HepG2 (cell line): ENCODE data around the gene PRSS22. TPM values are rescaled to one million over a fixed set of nuclear protein-coding genes. Genes with fewer than 3 reads are reported as not detected.

Experiments
- ARHGAP35 ChIP-seq: sonication (generic); formaldehyde crosslinking; IDR thresholded peaks from 2 replicates; pipeline ENCODE4 v1.9.0; 2022; ENCODE audit warnings: mild to moderate bottlenecking, inconsistent platforms, moderate library complexity, missing genetic modification reagents, borderline replicate concordance
- CREB1 ChIP-seq, 2 experiments: fragments of 450-650 bp in 1 of 2; IDR thresholded peaks; 2 replicates each; pipeline ENCODE4 v1.6.1; 2016 to 2017; ENCODE audit warnings: control low read depth in 1 of 2, mild to moderate bottlenecking in 1 of 2, missing compliant biosample characterization in 1 of 2, missing genetic modification characterization in 1 of 2
- MED13 ChIP-seq: sonication (generic); formaldehyde crosslinking; IDR thresholded peaks from 2 replicates; pipeline ENCODE4 v1.5.0; 2020; ENCODE audit warnings: missing genetic modification reagents
- POGZ ChIP-seq: sonication (generic); formaldehyde crosslinking; IDR thresholded peaks from 2 replicates; pipeline ENCODE4 v1.4.0; 2020; ENCODE audit warnings: mild to moderate bottlenecking, missing genetic modification reagents
- SAP130 ChIP-seq: IDR thresholded peaks from 2 replicates; pipeline ENCODE4 v1.6.1; 2016; ENCODE audit warnings: low read depth
- SOX6 ChIP-seq, 2 experiments: fragments of 450-650 bp in 1 of 2; sonication (generic) in 1 of 2; formaldehyde crosslinking in 1 of 2; IDR thresholded peaks; 2 replicates each; pipeline versions ENCODE4 v1.4.0 to v1.6.1; 2017 to 2020; ENCODE audit warnings: antibody characterized with exemption in 1 of 2, mild to moderate bottlenecking in 1 of 2, missing genetic modification reagents in 1 of 2
- TARDBP ChIP-seq: sonication (generic); formaldehyde crosslinking; IDR thresholded peaks from 2 replicates; pipeline ENCODE4 v1.8.0; 2022; ENCODE audit warnings: mild to moderate bottlenecking, missing genetic modification reagents
- ZFAT ChIP-seq: sonication (generic); formaldehyde crosslinking; conservative IDR thresholded peaks from 2 replicates; pipeline ENCODE4 v1.8.1; 2023; ENCODE audit warnings: missing genetic modification reagents, inconsistent platforms
- ZFP36 ChIP-seq: fragments of 150-350 bp; IDR thresholded peaks from 2 replicates; pipeline ENCODE4 v1.6.1; 2018; ENCODE audit warnings: borderline replicate concordance, low read length, low read depth; ENCODE audit not compliant: partially characterized antibody
- ZNF333 ChIP-seq: sonication (generic); formaldehyde crosslinking; IDR thresholded peaks from 2 replicates; pipeline ENCODE4 v1.4.0; 2020; ENCODE audit warnings: mild to moderate bottlenecking, missing genetic modification reagents, borderline replicate concordance
- ZNF34 ChIP-seq: sonication (generic); formaldehyde crosslinking; IDR thresholded peaks from 2 replicates; pipeline ENCODE4 v1.4.0; 2020; ENCODE audit warnings: mild to moderate bottlenecking, missing genetic modification reagents, borderline replicate concordance
- ZNF510 ChIP-seq: sonication (generic); formaldehyde crosslinking; IDR thresholded peaks from 2 replicates; pipeline ENCODE4 v1.4.0; 2020; ENCODE audit warnings: low read depth, mild to moderate bottlenecking, missing genetic modification reagents
- ZNF747 ChIP-seq: sonication (generic); formaldehyde crosslinking; IDR thresholded peaks from 2 replicates; pipeline ENCODE4 v1.8.1; 2023; ENCODE audit warnings: missing genetic modification reagents, mild to moderate bottlenecking, borderline replicate concordance
- ZNF749 ChIP-seq: sonication (generic); formaldehyde crosslinking; IDR thresholded peaks from 2 replicates; pipeline ENCODE4 v1.8.0; 2022; ENCODE audit warnings: mild to moderate bottlenecking, missing genetic modification reagents, moderate library complexity, borderline replicate concordance
- ZNF788 ChIP-seq: sonication (generic); formaldehyde crosslinking; IDR thresholded peaks from 2 replicates; pipeline ENCODE4 v1.5.0; 2020; ENCODE audit warnings: mild to moderate bottlenecking, missing genetic modification reagents, borderline replicate concordance
- polyA plus RNA-seq, 8 experiments: library from polyadenylated mRNA; depleted of rRNA in 3 of 8; stranded (reverse) in 7 of 8; unstranded in 1 of 8; fragments of >200 nt; fragmentation: Illumina TruSeq in 4 of 8; extraction: Trizol in 4 of 8; gene quantifications; 2 replicates each; pipeline versions ENCODE4 v1.2.1 to v1.2.3, GENCODE V29; 2011 to 2016; ENCODE audit warnings: low read depth in 4 of 8, missing spikeins in 1 of 8, mixed read lengths in 1 of 8; ENCODE audit not compliant: insufficient read depth in 1 of 8
- total RNA-seq, 5 experiments: library from RNA; depleted of rRNA; stranded (reverse); fragments of >200 nt; fragmentation: Illumina TruSeq; extraction: Trizol; gene quantifications; 2 replicates each; pipeline ENCODE4 v1.2.3, GENCODE V29; 2016; ENCODE audit warnings: low read depth in 1 of 5
- TF ChIP-seq, protein P1 (sequence below): sonication (generic); formaldehyde crosslinking; IDR thresholded peaks from 2 replicates; pipeline ENCODE4 v1.8.1; 2023; ENCODE audit warnings: missing genetic modification reagents, inconsistent platforms, borderline replicate concordance
- TF ChIP-seq, protein P2 (sequence below): sonication (generic); formaldehyde crosslinking; IDR thresholded peaks from 2 replicates; pipeline ENCODE4 v1.8.1; 2023; ENCODE audit warnings: mild to moderate bottlenecking, missing genetic modification reagents
- TF ChIP-seq, protein P3 (sequence below): sonication (generic); formaldehyde crosslinking; IDR thresholded peaks from 2 replicates; pipeline ENCODE4 v1.4.0; 2020; ENCODE audit warnings: missing genetic modification reagents
- TF ChIP-seq, protein P4 (sequence below): IDR thresholded peaks from 2 replicates; pipeline ENCODE4 v1.6.1; 2016
- TF ChIP-seq, protein P5 (sequence below): sonication (generic); formaldehyde crosslinking; IDR thresholded peaks from 2 replicates; pipeline ENCODE4 v1.5.0; 2020; ENCODE audit warnings: mild to moderate bottlenecking, missing genetic modification reagents
- TF ChIP-seq, protein P6 (sequence below): IDR thresholded peaks from 2 replicates; pipeline ENCODE4 v1.6.1; 2018; ENCODE audit warnings: missing genetic modification reagents, mild to moderate bottlenecking, missing compliant biosample characterization

The PRSS22 gene
- total and polyA plus RNA-seq, 2 of the 13 experiments (the other 11 are each of a cell fraction or from before 2014, with no cell fraction given), result 0.24 to 0.32 TPM

DNA sequence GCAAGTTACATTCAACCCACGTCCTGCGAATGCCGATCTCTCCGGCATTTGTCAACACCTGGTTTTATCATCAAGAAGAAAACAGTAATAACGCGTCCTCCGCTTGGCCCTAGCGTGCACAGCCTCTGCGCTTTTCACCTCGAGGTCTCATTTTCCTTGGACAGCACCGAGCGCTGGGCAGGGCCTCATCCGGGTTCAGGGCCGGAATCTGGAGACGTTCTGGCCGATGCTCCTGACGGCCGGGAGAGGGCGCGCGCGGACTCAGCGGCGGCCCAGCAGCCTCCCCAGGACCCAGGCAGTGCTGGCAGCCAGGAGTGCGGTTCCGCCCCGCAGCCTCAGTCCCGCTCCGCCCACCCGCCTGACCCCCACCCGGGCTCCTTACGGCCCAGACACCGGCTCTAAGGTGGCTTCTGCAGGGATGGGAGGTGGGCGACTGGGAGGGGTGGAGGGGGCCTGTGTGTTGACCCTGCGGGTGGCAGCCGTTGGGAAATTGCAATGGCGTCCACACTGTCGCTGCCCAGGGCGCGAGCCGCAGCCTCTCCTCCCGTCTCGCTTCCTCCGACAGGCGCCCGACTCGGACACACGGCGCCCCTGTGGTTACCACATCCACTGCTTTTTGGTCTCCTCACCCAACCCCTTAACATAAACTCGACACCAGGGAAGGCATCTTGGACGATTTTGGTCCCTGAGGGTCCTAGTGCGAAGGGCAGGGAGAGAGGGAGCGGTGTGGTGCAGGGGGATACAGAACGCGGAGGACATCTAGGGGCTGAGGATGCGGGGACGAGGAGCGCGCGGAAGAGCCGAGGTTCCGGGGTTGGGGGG, 46.3 kb upstream of the PRSS22 start (continued):
- TF ChIP-seq, protein P1, sequence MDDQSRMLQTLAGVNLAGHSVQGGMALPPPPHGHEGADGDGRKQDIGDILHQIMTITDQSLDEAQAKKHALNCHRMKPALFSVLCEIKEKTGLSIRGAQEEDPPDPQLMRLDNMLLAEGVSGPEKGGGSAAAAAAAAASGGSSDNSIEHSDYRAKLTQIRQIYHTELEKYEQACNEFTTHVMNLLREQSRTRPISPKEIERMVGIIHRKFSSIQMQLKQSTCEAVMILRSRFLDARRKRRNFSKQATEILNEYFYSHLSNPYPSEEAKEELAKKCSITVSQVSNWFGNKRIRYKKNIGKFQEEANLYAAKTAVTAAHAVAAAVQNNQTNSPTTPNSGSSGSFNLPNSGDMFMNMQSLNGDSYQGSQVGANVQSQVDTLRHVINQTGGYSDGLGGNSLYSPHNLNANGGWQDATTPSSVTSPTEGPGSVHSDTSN (CRISPR knock-in tag), result no peak
- no peak for TF ChIP-seq SOX6 (IDR thresholded peaks at IDR 0.05)
- peak; percentile 11; the same call in 1 of the 2 replicates for TF ChIP-seq SOX6 (CRISPR knock-in tag; IDR thresholded peaks at IDR 0.05)
- TF ChIP-seq, protein P2, sequence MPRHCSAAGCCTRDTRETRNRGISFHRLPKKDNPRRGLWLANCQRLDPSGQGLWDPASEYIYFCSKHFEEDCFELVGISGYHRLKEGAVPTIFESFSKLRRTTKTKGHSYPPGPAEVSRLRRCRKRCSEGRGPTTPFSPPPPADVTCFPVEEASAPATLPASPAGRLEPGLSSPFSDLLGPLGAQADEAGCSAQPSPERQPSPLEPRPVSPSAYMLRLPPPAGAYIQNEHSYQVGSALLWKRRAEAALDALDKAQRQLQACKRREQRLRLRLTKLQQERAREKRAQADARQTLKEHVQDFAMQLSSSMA (CRISPR knock-in tag), result peak; percentile 85; the same call in 1 of the 2 replicates
- no peak for TF ChIP-seq CREB1 (IDR thresholded peaks at IDR 0.05)
- no peak for TF ChIP-seq CREB1 (CRISPR knock-in tag; IDR thresholded peaks at IDR 0.05)
- TF ChIP-seq, protein P3, sequence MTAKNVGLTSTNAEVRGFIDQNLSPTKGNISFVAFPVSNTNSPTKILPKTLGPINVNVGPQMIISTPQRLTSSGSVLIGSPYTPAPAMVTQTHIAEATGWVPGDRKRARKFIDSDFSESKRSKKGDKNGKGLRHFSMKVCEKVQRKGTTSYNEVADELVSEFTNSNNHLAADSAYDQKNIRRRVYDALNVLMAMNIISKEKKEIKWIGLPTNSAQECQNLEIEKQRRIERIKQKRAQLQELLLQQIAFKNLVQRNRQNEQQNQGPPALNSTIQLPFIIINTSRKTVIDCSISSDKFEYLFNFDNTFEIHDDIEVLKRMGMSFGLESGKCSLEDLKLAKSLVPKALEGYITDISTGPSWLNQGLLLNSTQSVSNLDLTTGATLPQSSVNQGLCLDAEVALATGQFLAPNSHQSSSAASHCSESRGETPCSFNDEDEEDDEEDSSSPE (CRISPR knock-in tag), result no peak
- TF ChIP-seq SAP130 (CRISPR knock-in tag), result peak; percentile 90
- no peak for TF ChIP-seq ZNF34
- peak; percentile 29; the same call in 1 of the 2 replicates for TF ChIP-seq POGZ (CRISPR knock-in tag)
- TF ChIP-seq, protein P4, sequence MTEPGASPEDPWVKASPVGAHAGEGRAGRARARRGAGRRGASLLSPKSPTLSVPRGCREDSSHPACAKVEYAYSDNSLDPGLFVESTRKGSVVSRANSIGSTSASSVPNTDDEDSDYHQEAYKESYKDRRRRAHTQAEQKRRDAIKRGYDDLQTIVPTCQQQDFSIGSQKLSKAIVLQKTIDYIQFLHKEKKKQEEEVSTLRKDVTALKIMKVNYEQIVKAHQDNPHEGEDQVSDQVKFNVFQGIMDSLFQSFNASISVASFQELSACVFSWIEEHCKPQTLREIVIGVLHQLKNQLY (CRISPR knock-in tag), result no peak
- TF ChIP-seq TARDBP, result no peak; the same call in 1 of the 2 replicates
- no peak for TF ChIP-seq MED13 (CRISPR knock-in tag)
- TF ChIP-seq, protein P5, sequence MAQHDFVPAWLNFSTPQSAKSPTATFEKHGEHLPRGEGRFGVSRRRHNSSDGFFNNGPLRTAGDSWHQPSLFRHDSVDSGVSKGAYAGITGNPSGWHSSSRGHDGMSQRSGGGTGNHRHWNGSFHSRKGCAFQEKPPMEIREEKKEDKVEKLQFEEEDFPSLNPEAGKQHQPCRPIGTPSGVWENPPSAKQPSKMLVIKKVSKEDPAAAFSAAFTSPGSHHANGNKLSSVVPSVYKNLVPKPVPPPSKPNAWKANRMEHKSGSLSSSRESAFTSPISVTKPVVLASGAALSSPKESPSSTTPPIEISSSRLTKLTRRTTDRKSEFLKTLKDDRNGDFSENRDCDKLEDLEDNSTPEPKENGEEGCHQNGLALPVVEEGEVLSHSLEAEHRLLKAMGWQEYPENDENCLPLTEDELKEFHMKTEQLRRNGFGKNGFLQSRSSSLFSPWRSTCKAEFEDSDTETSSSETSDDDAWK (CRISPR knock-in tag), result no peak
- no peak for TF ChIP-seq ZNF749 (CRISPR knock-in tag)
- TF ChIP-seq ZFAT (CRISPR knock-in tag), result no peak
- no peak; the same call in 1 of the 2 replicates for TF ChIP-seq ZNF788 (CRISPR knock-in tag)
- TF ChIP-seq ZNF333, result 0 out of 2 replicates have a peak, but pooled peaks have one; percentile 59
- TF ChIP-seq ARHGAP35 (CRISPR knock-in tag), result no peak
- no peak for TF ChIP-seq ZNF747 (CRISPR knock-in tag)
- TF ChIP-seq, protein P6, sequence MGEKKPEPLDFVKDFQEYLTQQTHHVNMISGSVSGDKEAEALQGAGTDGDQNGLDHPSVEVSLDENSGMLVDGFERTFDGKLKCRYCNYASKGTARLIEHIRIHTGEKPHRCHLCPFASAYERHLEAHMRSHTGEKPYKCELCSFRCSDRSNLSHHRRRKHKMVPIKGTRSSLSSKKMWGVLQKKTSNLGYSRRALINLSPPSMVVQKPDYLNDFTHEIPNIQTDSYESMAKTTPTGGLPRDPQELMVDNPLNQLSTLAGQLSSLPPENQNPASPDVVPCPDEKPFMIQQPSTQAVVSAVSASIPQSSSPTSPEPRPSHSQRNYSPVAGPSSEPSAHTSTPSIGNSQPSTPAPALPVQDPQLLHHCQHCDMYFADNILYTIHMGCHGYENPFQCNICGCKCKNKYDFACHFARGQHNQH, result 0 out of 2 replicates have a peak, but pooled peaks have one; percentile 32
- TF ChIP-seq ZNF510 (CRISPR knock-in tag), result 0 out of 2 replicates have a peak, but pooled peaks have one; percentile 46
- TF ChIP-seq ZFP36, result no peak
